HepG2 (cell line): ENCODE measurements around the gene HACD2. TPM values are rescaled to one million over a fixed set of nuclear protein-coding genes. Genes with fewer than 3 reads are reported as not detected.

Experiments
- ATAC-seq: fragments of 200-7000 bp; cut with Tn5 transposase; 3 replicates; pipeline ENCODE4 v1.9.1; 2020; ENCODE audit warnings: mild to moderate bottlenecking, moderate library complexity
- BruUV-seq: library from RNA; stranded (reverse); fragments of 400-500 nt; replicated peaks from 2 replicates; lab custom pipeline; 2021; lab: Mats Ljungman, UMichigan
- CTCF ChIA-PET: fragments of 300-600 bp; formaldehyde crosslinking; extraction: SDS; loops from one replicate; lab custom pipeline; 2021; ENCODE audit warnings: low total read pairs, inconsistent platforms, low intra/inter-chr PET ratio; lab: Yijun Ruan, JAX
- POLR2A ChIA-PET: fragments of 350-600 bp; sonication (Branson Sonifier 250); formaldehyde crosslinking; loops from one replicate; lab custom pipeline; 2020; ENCODE audit warnings: antibody characterized with exemption, inconsistent platforms; lab: Yijun Ruan, JAX
- DNase-seq: peaks from one replicate; pipeline ENCODE4 v3.0.0-alpha.2; 2015; ENCODE audit warnings: low spot score
- FAIRE-seq: peaks from 3 replicates; lab custom pipeline; 2011; peaks lifted over from hg19 to GRCh38; lab: Jason Lieb, UNC
- H2AFZ ChIP-seq: one replicate; pipeline ENCODE4 v1.6.1; 2011; ENCODE audit warnings: low read length, inconsistent platforms
- H3K27ac ChIP-seq: fragments of 300-600 bp; 3 replicates; pipeline ENCODE4 v1.8.0; 2011; ENCODE audit warnings: mixed run types, mild to moderate bottlenecking, mixed read lengths, low read length, inconsistent platforms; ENCODE audit not compliant: insufficient read depth; ENCODE audit errors: extremely low read length
- H3K27me3 ChIP-seq, 2 experiments: fragments of 200-600 bp in 1 of 2; 2 replicates in 1 of 2; 3 replicates in 1 of 2; pipeline versions ENCODE4 v1.6.0 to v1.8.0; 2011; ENCODE audit warnings: low read length in 2 of 2, mild to moderate bottlenecking in 2 of 2, moderate library complexity in 2 of 2, inconsistent platforms in 1 of 2; ENCODE audit not compliant: insufficient read depth in 2 of 2, control insufficient read depth in 1 of 2
- H3K36me3 ChIP-seq, 2 experiments: fragments of 200-600 bp in 1 of 2; replicated peaks in 1 of 2; 2 replicates in 1 of 2; 3 replicates in 1 of 2; pipeline versions ENCODE4 v1.5.1 to v1.8.0; 2011; ENCODE audit warnings: low read length in 2 of 2, inconsistent platforms in 1 of 2; ENCODE audit not compliant: insufficient read depth in 2 of 2, control insufficient read depth in 1 of 2
- H3K4me1 ChIP-seq: 2 replicates; pipeline ENCODE4 v1.5.1; 2012; ENCODE audit warnings: low read length, inconsistent platforms; ENCODE audit not compliant: insufficient read depth
- H3K4me2 ChIP-seq: 2 replicates; pipeline ENCODE4 v1.6.0; 2011; ENCODE audit warnings: low read depth, low read length, inconsistent platforms
- H3K4me3 ChIP-seq, 3 experiments: fragments of 200-600 bp in 1 of 3; sonication (generic), shearing (Covaris generic) in 1 of 3; replicated peaks in 1 of 3; 2 replicates each; pipeline ENCODE4 v1.5.1; 2011 to 2016; ENCODE audit warnings: low read length in 3 of 3, inconsistent platforms in 2 of 3, low read depth in 2 of 3, mild to moderate bottlenecking in 2 of 3, control low read depth in 1 of 3, mixed read lengths in 1 of 3; ENCODE audit not compliant: insufficient read depth in 1 of 3
- H3K79me2 ChIP-seq: one replicate; pipeline ENCODE4 v1.6.1; 2011; ENCODE audit warnings: low read length, inconsistent platforms; ENCODE audit not compliant: insufficient read depth
- H3K9ac ChIP-seq: 2 replicates; pipeline ENCODE4 v1.6.0; 2011; ENCODE audit warnings: mild to moderate bottlenecking, low read depth, low read length, inconsistent platforms; ENCODE audit not compliant: insufficient read depth
- H3K9me3 ChIP-seq: 2 replicates; pipeline ENCODE4 v1.5.1; 2012; ENCODE audit warnings: mild to moderate bottlenecking, low read length
- H4K20me1 ChIP-seq: 2 replicates; pipeline ENCODE4 v1.6.0; 2011; ENCODE audit warnings: inconsistent platforms, mild to moderate bottlenecking, low read length, moderate library complexity; ENCODE audit not compliant: insufficient read depth
- CBX1 ChIP-seq: IDR thresholded peaks from one replicate; pipeline ENCODE4 v1.6.1; 2016; ENCODE audit warnings: antibody characterized with exemption, low read depth
- CREM ChIP-seq, 2 experiments: sonication (generic) in 1 of 2; formaldehyde crosslinking in 1 of 2; IDR thresholded peaks; 2 replicates each; pipeline versions ENCODE4 v1.4.0 to v1.6.1; 2016 to 2020; ENCODE audit warnings: antibody characterized with exemption in 1 of 2, mild to moderate bottlenecking in 1 of 2, missing genetic modification reagents in 1 of 2
- MIXL1 ChIP-seq: IDR thresholded peaks from 2 replicates; pipeline ENCODE4 v1.6.1; 2016
- NCOA2 ChIP-seq: sonication (generic); formaldehyde crosslinking; IDR thresholded peaks from 2 replicates; pipeline ENCODE4 v1.8.0; 2022; ENCODE audit warnings: inconsistent platforms
- SOX6 ChIP-seq, 2 experiments: fragments of 450-650 bp in 1 of 2; sonication (generic) in 1 of 2; formaldehyde crosslinking in 1 of 2; IDR thresholded peaks; 2 replicates each; pipeline versions ENCODE4 v1.4.0 to v1.6.1; 2017 to 2020; ENCODE audit warnings: antibody characterized with exemption in 1 of 2, mild to moderate bottlenecking in 1 of 2, missing genetic modification reagents in 1 of 2
- SRSF9 ChIP-seq: fragments of 200-400 bp; formaldehyde crosslinking; IDR thresholded peaks from 2 replicates; pipeline ENCODE4 v1.6.1; 2018; ENCODE audit warnings: borderline replicate concordance, mild to moderate bottlenecking, low read depth, low read length; ENCODE audit not compliant: insufficient read depth, poor library complexity, severe bottlenecking
- SUZ12 ChIP-seq: fragments of 150-350 bp; IDR thresholded peaks from 2 replicates; pipeline ENCODE4 v1.6.1; 2014; ENCODE audit warnings: low read depth, low read length
- TEAD3 ChIP-seq: optimal IDR thresholded peaks from 2 replicates; pipeline ENCODE3; 2016; ENCODE audit warnings: borderline replicate concordance
- U2AF1 ChIP-seq: fragments of 200-400 bp; formaldehyde crosslinking; optimal IDR thresholded peaks from 2 replicates; pipeline ENCODE3; 2017; ENCODE audit warnings: mild to moderate bottlenecking, low read depth, low read length
- ZFP37 ChIP-seq: sonication (generic); formaldehyde crosslinking; IDR thresholded peaks from 2 replicates; pipeline ENCODE4 v1.4.0; 2020; ENCODE audit warnings: missing genetic modification reagents, borderline replicate concordance
- ZNF20 ChIP-seq: sonication (generic); formaldehyde crosslinking; IDR thresholded peaks from 2 replicates; pipeline ENCODE4 v1.4.0; 2020; ENCODE audit warnings: mild to moderate bottlenecking, moderate library complexity, missing genetic modification reagents
- ZNF878 ChIP-seq: sonication (generic); formaldehyde crosslinking; IDR thresholded peaks from 2 replicates; pipeline ENCODE4 v1.8.1; 2023; ENCODE audit warnings: mild to moderate bottlenecking, missing genetic modification reagents, moderate library complexity
- WGBS: methylation state at CpG from one replicate; pipeline ENCODE4 v1.1.6; 2017; ENCODE audit warnings: low lambda C conversion rate; 5-methylcytosine and 5-hydroxymethylcytosine counted together
- in situ Hi-C: cut with HindIII; loops from 2 replicates; pipeline ENCODE4 v1.10.0; 2017; ENCODE audit warnings: low pct_unique_long_range_greater_than_20kb; ENCODE audit not compliant: extremely low pct_ligation_motif_present
- intact Hi-C: fragments of 100-400 bp; cut with micrococcal nuclease; formaldehyde crosslinking; loops from one replicate; pipeline ENCODE4 v1.10.0; 2022; ENCODE audit not compliant: unreplicated experiment
- polyA plus RNA-seq, 8 experiments: library from polyadenylated mRNA; depleted of rRNA in 3 of 8; stranded (reverse) in 7 of 8; unstranded in 1 of 8; fragments of >200 nt; fragmentation: Illumina TruSeq in 4 of 8; extraction: Trizol in 4 of 8; gene quantifications; 2 replicates each; pipeline versions ENCODE4 v1.2.1 to v1.2.3, GENCODE V29; 2011 to 2016; ENCODE audit warnings: low read depth in 4 of 8, missing spikeins in 1 of 8, mixed read lengths in 1 of 8; ENCODE audit not compliant: insufficient read depth in 1 of 8
- total RNA-seq, 5 experiments: library from RNA; depleted of rRNA; stranded (reverse); fragments of >200 nt; fragmentation: Illumina TruSeq; extraction: Trizol; gene quantifications; 2 replicates each; pipeline ENCODE4 v1.2.3, GENCODE V29; 2016; ENCODE audit warnings: low read depth in 1 of 5
- TF ChIP-seq, protein P1 (sequence below), 2 experiments: fragments of 450-650 bp in 1 of 2; sonication (generic) in 1 of 2; formaldehyde crosslinking in 1 of 2; IDR thresholded peaks; 2 replicates each; pipeline versions ENCODE4 v1.6.1 to v1.8.0; 2016 to 2022; ENCODE audit warnings: antibody characterized with exemption in 1 of 2, mild to moderate bottlenecking in 1 of 2, missing genetic modification reagents in 1 of 2
- TF ChIP-seq, protein P2 (sequence below): sonication (generic); formaldehyde crosslinking; IDR thresholded peaks from 2 replicates; pipeline ENCODE4 v1.4.0; 2020; ENCODE audit warnings: missing genetic modification reagents

The HACD2 gene
- total and polyA plus RNA-seq, 2 of the 13 experiments (the other 11 are each of a cell fraction or from before 2014, with no cell fraction given), result 47.0 to 50.4 TPM

DNA sequence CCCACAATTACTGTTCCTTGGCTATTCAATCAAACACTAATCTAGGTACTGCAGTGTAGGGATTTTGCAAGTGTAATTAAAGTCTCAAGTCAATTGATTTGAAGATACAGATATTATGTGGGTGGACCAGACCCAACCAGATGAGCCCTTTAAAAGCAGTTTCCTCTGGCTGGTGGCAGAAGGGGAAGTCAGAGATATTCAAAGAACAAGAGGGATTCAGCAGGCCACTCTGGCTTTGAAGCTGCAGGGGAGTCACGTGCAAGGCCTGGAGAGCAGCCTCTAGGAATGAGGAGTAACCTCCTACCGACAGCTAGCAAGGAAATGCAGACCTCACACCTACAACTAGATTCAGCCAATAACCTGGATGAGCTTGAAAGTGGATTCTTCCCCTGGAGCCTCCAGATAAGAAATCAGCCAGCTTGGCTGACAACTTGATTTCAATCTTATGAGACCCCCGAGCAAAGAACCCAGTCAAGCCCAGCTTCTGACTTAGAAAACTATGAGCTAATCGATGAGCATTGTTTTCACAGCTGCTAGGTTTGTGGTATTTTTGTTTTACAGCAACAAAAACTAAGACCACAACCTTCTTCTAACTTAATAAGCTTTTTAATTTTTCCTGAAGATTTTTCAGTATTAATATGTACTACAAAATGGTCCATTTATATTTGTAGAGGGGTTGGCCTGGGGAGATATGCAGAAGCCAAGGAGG is 13.4 kb downstream of the HACD2 start:
- BruUV-seq, result no TSS peak
- no peak for ATAC-seq
- TF ChIP-seq CBX1, result no peak
- no peak for TF ChIP-seq SUZ12
- TF ChIP-seq, protein P1, sequence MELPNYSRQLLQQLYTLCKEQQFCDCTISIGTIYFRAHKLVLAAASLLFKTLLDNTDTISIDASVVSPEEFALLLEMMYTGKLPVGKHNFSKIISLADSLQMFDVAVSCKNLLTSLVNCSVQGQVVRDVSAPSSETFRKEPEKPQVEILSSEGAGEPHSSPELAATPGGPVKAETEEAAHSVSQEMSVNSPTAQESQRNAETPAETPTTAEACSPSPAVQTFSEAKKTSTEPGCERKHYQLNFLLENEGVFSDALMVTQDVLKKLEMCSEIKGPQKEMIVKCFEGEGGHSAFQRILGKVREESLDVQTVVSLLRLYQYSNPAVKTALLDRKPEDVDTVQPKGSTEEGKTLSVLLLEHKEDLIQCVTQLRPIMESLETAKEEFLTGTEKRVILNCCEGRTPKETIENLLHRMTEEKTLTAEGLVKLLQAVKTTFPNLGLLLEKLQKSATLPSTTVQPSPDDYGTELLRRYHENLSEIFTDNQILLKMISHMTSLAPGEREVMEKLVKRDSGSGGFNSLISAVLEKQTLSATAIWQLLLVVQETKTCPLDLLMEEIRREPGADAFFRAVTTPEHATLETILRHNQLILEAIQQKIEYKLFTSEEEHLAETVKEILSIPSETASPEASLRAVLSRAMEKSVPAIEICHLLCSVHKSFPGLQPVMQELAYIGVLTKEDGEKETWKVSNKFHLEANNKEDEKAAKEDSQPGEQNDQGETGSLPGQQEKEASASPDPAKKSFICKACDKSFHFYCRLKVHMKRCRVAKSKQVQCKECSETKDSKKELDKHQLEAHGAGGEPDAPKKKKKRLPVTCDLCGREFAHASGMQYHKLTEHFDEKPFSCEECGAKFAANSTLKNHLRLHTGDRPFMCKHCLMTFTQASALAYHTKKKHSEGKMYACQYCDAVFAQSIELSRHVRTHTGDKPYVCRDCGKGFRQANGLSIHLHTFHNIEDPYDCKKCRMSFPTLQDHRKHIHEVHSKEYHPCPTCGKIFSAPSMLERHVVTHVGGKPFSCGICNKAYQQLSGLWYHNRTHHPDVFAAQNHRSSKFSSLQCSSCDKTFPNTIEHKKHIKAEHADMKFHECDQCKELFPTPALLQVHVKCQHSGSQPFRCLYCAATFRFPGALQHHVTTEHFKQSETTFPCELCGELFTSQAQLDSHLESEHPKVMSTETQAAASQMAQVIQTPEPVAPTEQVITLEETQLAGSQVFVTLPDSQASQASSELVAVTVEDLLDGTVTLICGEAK (IDR thresholded peaks at IDR 0.05), result no peak
- TF ChIP-seq, protein P1 (CRISPR knock-in tag; IDR thresholded peaks at IDR 0.05), result no peak
- no peak for TF ChIP-seq SOX6 (IDR thresholded peaks at IDR 0.05)
- TF ChIP-seq SOX6 (CRISPR knock-in tag; IDR thresholded peaks at IDR 0.05), result no peak
- no peak for TF ChIP-seq U2AF1
- TF ChIP-seq SRSF9, result no peak
- TF ChIP-seq CREM (IDR thresholded peaks at IDR 0.05), result no peak
- no peak for TF ChIP-seq CREM (CRISPR knock-in tag; IDR thresholded peaks at IDR 0.05)
- no peak for TF ChIP-seq TEAD3 (CRISPR knock-in tag)
- no peak for TF ChIP-seq ZFP37 (CRISPR knock-in tag)
- TF ChIP-seq ZNF20 (CRISPR knock-in tag), result no peak
- TF ChIP-seq ZNF878 (CRISPR knock-in tag), result no peak
- no peak for TF ChIP-seq MIXL1 (CRISPR knock-in tag)
- TF ChIP-seq, protein P2, sequence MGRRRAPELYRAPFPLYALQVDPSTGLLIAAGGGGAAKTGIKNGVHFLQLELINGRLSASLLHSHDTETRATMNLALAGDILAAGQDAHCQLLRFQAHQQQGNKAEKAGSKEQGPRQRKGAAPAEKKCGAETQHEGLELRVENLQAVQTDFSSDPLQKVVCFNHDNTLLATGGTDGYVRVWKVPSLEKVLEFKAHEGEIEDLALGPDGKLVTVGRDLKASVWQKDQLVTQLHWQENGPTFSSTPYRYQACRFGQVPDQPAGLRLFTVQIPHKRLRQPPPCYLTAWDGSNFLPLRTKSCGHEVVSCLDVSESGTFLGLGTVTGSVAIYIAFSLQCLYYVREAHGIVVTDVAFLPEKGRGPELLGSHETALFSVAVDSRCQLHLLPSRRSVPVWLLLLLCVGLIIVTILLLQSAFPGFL (CRISPR knock-in tag), result no peak
- no peak for TF ChIP-seq NCOA2 (CRISPR knock-in tag)

More for the DNA sequence above, 13.4 kb downstream of the HACD2 start:
- CTCF ChIA-PET, result no interaction called here
- no peak for FAIRE-seq
- Histone ChIP-seq H4K20me1 (no peaks in the 10 kb centered on the region), H3K27me3 (no peaks in the 10 kb centered on the region), H3K4me3 (no peak overlapping the region), H3K4me2 (no peak overlapping the region), H3K36me3 (peaks cover 8 to 47% of the 10 kb centered on the region in 2 experiments), H2AFZ (no peak overlapping the region), H3K4me1 (no peaks in the 10 kb centered on the region), H3K79me2 (peaks cover 38% of the 10 kb centered on the region), H3K9ac (no peak overlapping the region), H3K9me3 (no peaks in the 10 kb centered on the region), H3K27ac (no peak overlapping the region)
- in situ Hi-C loops (no loop called here), intact Hi-C loops (no loop called here)
- POLR2A ChIA-PET, result interaction anchor here (1.3 kb wide), 1 partner anchor 10 kb away, joined by 3 read pairs; no protein-coding TSS in a partner anchor
- no peak for DNase-seq
- WGBS, result 100% methylated on average over 3 of the region's 4 CpGs
